Measurements from ENCODE around the gene SNTG2. TPM values are rescaled to one million over a fixed set of nuclear protein-coding genes. Genes with fewer than 3 reads are reported as not detected.

The SNTG2 gene
- total and polyA plus RNA-seq, 10 of the 15 experiments (the other 5 are each of a cell fraction or from before 2014, with no cell fraction given) = not detected

DNA sequence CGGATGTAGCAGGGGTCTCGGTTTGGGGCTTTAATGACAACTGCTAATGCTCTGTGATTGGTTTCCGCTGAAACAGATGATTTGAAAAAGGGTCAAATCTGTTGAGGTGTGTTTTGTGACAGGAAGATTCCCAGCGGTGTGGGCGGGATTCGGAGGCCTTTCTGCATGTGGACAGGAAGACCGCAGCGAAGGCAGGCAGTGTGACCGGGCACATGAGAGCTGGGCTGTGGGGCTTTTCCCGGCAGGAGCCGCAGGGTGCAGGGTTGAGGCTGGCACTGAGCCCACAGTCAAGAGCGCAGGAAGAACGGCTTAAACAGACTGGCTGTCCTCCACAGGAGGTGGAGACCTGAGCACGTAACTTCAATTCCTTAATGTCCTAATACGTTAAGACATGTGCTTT, 282.6 kb downstream of the SNTG2 start (continued):
- TF ChIP-seq, protein P1, sequence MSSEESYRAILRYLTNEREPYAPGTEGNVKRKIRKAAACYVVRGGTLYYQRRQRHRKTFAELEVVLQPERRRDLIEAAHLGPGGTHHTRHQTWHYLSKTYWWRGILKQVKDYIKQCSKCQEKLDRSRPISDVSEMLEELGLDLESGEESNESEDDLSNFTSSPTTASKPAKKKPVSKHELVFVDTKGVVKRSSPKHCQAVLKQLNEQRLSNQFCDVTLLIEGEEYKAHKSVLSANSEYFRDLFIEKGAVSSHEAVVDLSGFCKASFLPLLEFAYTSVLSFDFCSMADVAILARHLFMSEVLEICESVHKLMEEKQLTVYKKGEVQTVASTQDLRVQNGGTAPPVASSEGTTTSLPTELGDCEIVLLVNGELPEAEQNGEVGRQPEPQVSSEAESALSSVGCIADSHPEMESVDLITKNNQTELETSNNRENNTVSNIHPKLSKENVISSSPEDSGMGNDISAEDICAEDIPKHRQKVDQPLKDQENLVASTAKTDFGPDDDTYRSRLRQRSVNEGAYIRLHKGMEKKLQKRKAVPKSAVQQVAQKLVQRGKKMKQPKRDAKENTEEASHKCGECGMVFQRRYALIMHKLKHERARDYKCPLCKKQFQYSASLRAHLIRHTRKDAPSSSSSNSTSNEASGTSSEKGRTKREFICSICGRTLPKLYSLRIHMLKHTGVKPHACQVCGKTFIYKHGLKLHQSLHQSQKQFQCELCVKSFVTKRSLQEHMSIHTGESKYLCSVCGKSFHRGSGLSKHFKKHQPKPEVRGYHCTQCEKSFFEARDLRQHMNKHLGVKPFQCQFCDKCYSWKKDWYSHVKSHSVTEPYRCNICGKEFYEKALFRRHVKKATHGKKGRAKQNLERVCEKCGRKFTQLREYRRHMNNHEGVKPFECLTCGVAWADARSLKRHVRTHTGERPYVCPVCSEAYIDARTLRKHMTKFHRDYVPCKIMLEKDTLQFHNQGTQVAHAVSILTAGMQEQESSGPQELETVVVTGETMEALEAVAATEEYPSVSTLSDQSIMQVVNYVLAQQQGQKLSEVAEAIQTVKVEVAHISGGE (CRISPR knock-in tag; IDR thresholded peaks at IDR 0.05) = no peak

DNA sequence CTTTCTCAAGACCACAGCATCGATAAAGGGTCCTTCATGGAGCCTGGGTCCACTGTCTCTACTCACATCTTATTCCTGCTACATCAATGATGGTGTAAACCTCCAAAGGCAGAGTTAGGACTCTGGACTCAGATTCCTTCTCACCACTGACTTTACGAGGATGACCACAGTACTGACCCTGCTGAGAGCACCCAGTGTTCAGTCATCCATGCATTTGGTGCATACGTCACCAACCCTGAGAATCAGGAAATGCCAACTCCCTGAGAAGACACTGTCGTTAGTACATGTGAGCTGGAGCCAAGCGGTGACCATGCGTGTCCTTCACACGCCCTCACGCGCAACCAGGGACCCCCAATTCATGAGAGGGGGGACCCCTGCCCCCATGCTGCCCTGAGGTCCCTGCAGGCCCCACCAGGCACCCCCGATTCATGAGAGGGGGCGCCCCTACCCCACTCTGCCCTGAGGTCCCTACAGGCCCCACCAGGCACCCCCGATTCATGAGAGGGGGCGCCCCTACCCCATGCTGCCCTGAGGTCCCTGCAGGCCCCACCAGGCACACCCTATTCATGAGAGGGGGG, 284.2 kb downstream of the SNTG2 start:
- ChIA-PET CTCF (no interaction called here), SMC1A (ENCODE audit: uncharacterized antibody, unreplicated experiment) (no interaction called here), RAD21 (ENCODE audit: unreplicated experiment) (no interaction called here), POLR2A (no interaction called here)
- no peaks in the 10 kb centered on the region for H4K20me1 ChIP-seq (ENCODE audit: control insufficient read depth, insufficient read depth)
- H3K9ac ChIP-seq (ENCODE audit: control insufficient read depth, insufficient read depth, low read length) = no peak overlapping the region
- no peak for DNase-seq (ENCODE audit: low read depth, low spot score)
- intact Hi-C loops (cut with micrococcal nuclease; ENCODE audit: unreplicated experiment) (no loop called here), in situ Hi-C loops (cut with MboI) (no loop called here)
- ATAC-seq = no peak
- H3K4me3 ChIP-seq = no peak overlapping the region
- H3K36me3 ChIP-seq (ENCODE audit: control insufficient read depth in 2 of 2, insufficient read depth in 2 of 2, low read length in 1 of 2) = no peaks in the 10 kb centered on the region
- no peaks in the 10 kb centered on the region for H3K4me1 ChIP-seq (ENCODE audit: control insufficient read depth, insufficient read depth, low read length)
- 42% methylated on average over 9 of the region's 13 CpGs for WGBS (ENCODE audit: insufficient coverage, insufficient replicate concordance, low lambda C conversion rate, missing lambda C conversion rate)
- BruUV-seq (replicated peaks) = no TSS peak
- no peak for FAIRE-seq
- H3K79me2 ChIP-seq (ENCODE audit: control insufficient read depth, insufficient read depth, low read length) = no peaks in the 10 kb centered on the region
- no peak overlapping the region for H3K4me2 ChIP-seq (ENCODE audit: control insufficient read depth, insufficient read depth)
- no peaks in the 10 kb centered on the region for H3K27me3 ChIP-seq (replicated peaks in 1 of 2; ENCODE audit: control insufficient read depth in 2 of 2, insufficient read depth in 2 of 2, low read length in 1 of 2)
- H3K27ac ChIP-seq (ENCODE audit: control insufficient read depth, insufficient read depth) = no peak overlapping the region
- no peak overlapping the region for H2AFZ ChIP-seq (ENCODE audit: control insufficient read depth, low read depth, low read length)
- no peaks in the 10 kb centered on the region for H3K9me3 ChIP-seq (replicated peaks; ENCODE audit: control insufficient read depth, insufficient read depth, low read length)
- TF ChIP-seq SUZ12 (IDR thresholded peaks at IDR 0.05; ENCODE audit: unreplicated experiment) (no peak), HDGF (IDR thresholded peaks at IDR 0.05) (no peak), NFIC (IDR thresholded peaks at IDR 0.05; ENCODE audit: low read depth, low read length) (no peak), IKZF2 (IDR thresholded peaks at IDR 0.05) (no peak), FOS (IDR thresholded peaks at IDR 0.05; ENCODE audit: borderline replicate concordance, extremely low read depth, insufficient read length) (no peak), YY1 (IDR thresholded peaks at IDR 0.05; ENCODE audit: low read depth, low read length) (no peak), NBN (IDR thresholded peaks at IDR 0.05) (no peak)
- TF ChIP-seq, protein P2, sequence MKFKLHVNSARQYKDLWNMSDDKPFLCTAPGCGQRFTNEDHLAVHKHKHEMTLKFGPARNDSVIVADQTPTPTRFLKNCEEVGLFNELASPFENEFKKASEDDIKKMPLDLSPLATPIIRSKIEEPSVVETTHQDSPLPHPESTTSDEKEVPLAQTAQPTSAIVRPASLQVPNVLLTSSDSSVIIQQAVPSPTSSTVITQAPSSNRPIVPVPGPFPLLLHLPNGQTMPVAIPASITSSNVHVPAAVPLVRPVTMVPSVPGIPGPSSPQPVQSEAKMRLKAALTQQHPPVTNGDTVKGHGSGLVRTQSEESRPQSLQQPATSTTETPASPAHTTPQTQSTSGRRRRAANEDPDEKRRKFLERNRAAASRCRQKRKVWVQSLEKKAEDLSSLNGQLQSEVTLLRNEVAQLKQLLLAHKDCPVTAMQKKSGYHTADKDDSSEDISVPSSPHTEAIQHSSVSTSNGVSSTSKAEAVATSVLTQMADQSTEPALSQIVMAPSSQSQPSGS (IDR thresholded peaks at IDR 0.05; ENCODE audit: low read length) = no peak
- TF ChIP-seq, protein P1 (CRISPR knock-in tag; IDR thresholded peaks at IDR 0.05) = no peak
- TF ChIP-seq, protein P3, sequence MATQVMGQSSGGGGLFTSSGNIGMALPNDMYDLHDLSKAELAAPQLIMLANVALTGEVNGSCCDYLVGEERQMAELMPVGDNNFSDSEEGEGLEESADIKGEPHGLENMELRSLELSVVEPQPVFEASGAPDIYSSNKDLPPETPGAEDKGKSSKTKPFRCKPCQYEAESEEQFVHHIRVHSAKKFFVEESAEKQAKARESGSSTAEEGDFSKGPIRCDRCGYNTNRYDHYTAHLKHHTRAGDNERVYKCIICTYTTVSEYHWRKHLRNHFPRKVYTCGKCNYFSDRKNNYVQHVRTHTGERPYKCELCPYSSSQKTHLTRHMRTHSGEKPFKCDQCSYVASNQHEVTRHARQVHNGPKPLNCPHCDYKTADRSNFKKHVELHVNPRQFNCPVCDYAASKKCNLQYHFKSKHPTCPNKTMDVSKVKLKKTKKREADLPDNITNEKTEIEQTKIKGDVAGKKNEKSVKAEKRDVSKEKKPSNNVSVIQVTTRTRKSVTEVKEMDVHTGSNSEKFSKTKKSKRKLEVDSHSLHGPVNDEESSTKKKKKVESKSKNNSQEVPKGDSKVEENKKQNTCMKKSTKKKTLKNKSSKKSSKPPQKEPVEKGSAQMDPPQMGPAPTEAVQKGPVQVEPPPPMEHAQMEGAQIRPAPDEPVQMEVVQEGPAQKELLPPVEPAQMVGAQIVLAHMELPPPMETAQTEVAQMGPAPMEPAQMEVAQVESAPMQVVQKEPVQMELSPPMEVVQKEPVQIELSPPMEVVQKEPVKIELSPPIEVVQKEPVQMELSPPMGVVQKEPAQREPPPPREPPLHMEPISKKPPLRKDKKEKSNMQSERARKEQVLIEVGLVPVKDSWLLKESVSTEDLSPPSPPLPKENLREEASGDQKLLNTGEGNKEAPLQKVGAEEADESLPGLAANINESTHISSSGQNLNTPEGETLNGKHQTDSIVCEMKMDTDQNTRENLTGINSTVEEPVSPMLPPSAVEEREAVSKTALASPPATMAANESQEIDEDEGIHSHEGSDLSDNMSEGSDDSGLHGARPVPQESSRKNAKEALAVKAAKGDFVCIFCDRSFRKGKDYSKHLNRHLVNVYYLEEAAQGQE (IDR thresholded peaks at IDR 0.05; ENCODE audit: low read depth, low read length) = no peak
